ENCODE results near the gene CEACAM19. TPM values are rescaled to one million over a fixed set of nuclear protein-coding genes. Genes with fewer than 3 reads are reported as not detected.

CEACAM19 gene
- total and polyA plus RNA-seq, 2 of the 4 experiments (the other 2 are of a cell fraction), result 0.72 to 9.3 TPM

DNA sequence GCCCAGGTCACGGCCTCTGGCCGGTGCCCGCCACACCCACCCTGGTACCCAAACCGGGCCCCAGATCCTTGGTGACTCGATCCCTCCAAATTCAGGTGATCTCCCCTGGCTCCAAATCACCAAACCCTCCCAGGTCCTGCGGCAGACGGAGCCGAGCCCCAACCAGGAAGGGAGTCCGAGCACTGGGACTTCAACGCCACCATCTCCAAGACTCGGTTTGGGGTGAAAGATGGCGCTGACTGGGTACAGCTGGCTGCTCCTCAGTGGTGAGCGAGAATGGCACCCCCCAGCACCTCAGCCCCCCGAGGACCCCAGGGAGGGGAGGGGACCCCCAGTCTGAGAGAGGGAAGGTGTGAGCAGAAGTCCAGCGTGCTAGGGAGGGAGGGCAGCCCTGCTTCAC lies 29.9 kb downstream of the CEACAM19 start:
- Histone ChIP-seq H3K4ac (ENCODE audit: low read depth, low read length) (no peak overlapping the region), H2BK15ac (ENCODE audit: low read depth, low read length) (no peak overlapping the region), H2AFZ (replicated peaks; ENCODE audit: low read length, poor library complexity) (no peak overlapping the region), H3K18ac (ENCODE audit: low read depth, low read length) (no peak overlapping the region), H3K9me3 (ENCODE audit: control insufficient read depth, insufficient read depth, low read length) (no peaks in the 10 kb centered on the region), H3K9ac (ENCODE audit: low read depth, low read length) (no peak overlapping the region), H3K23ac (ENCODE audit: low read depth, low read length) (no peak overlapping the region), H4K20me1 (ENCODE audit: insufficient read depth, low read length) (no peaks in the 10 kb centered on the region), H3K4me1 (ENCODE audit: control insufficient read depth, insufficient read depth, low read length) (no peaks in the 10 kb centered on the region), H4K91ac (ENCODE audit: insufficient read depth, low read depth, low read length) (no peak overlapping the region), H3K27ac (ENCODE audit: insufficient read depth, low read length) (no peak overlapping the region), H2BK5ac (ENCODE audit: low read depth, low read length, poor library complexity, severe bottlenecking) (no peak overlapping the region), H3K14ac (replicated peaks; ENCODE audit: low read depth, low read length) (no peak overlapping the region), H2BK20ac (ENCODE audit: low read depth, low read length) (no peak overlapping the region), H2BK120ac (ENCODE audit: low read depth, low read length) (no peak overlapping the region), H3K9me1 (ENCODE audit: insufficient read depth, low read length) (no peaks in the 10 kb centered on the region), H3K79me1 (ENCODE audit: low read depth in 1 of 2, low read length in 2 of 2) (no peaks in the 10 kb centered on the region), H3K27me3 (ENCODE audit: control insufficient read depth, insufficient read depth, low read length) (peaks cover 8% of the 10 kb centered on the region), H3K4me2 (ENCODE audit: low read depth, low read length) (no peak overlapping the region), H3K4me3 (ENCODE audit: insufficient read depth, low read depth, low read length) (no peak overlapping the region), H2AK9ac (replicated peaks; ENCODE audit: low read depth, low read length, poor library complexity) (no peak overlapping the region), H3K56ac (ENCODE audit: extremely low read depth, insufficient read depth, low read length) (no peak overlapping the region), H2AK5ac (ENCODE audit: low read depth, low read length) (no peak overlapping the region), H4K5ac (ENCODE audit: low read depth, low read length) (no peak overlapping the region), H4K8ac (ENCODE audit: low read depth in 2 of 2, low read length in 2 of 2) (no peak overlapping the region), H3K36me3 (ENCODE audit: control insufficient read depth, insufficient read depth, low read length) (no peaks in the 10 kb centered on the region)
- DNase-seq (no peak), ATAC-seq (ENCODE audit: low read depth) (no peak)
- no CpG with 5 or more reads among the region's 15 CpGs for WGBS, 2 experiments (ENCODE audit: extremely low coverage in 2 of 2, insufficient read length in 1 of 2)
- TF ChIP-seq, protein P1, sequence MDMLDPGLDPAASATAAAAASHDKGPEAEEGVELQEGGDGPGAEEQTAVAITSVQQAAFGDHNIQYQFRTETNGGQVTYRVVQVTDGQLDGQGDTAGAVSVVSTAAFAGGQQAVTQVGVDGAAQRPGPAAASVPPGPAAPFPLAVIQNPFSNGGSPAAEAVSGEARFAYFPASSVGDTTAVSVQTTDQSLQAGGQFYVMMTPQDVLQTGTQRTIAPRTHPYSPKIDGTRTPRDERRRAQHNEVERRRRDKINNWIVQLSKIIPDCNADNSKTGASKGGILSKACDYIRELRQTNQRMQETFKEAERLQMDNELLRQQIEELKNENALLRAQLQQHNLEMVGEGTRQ (IDR thresholded peaks at IDR 0.05; ENCODE audit: low read depth, low read length), result no peak
- TF ChIP-seq POLR2A (IDR thresholded peaks at IDR 0.05; ENCODE audit: low read depth, low read length) (no peak), RFX5 (IDR thresholded peaks at IDR 0.05; ENCODE audit: low read depth, low read length) (no peak), CEBPB (IDR thresholded peaks at IDR 0.05; ENCODE audit: low read depth, low read length) (no peak), RCOR1 (IDR thresholded peaks at IDR 0.05; ENCODE audit: insufficient replicate concordance, low read length) (no peak), MXI1 (IDR thresholded peaks at IDR 0.05; ENCODE audit: borderline replicate concordance, low read depth, low read length) (no peak), RAD21 (IDR thresholded peaks at IDR 0.05; ENCODE audit: low read length) (no peak), CHD1 (IDR thresholded peaks at IDR 0.05; ENCODE audit: low read depth, low read length) (no peak)
- no TSS peak for BruUV-seq (replicated peaks)
- in situ Hi-C loops (cut with MboI; ENCODE audit: low sequenced_read_pairs) (no loop called here), intact Hi-C loops (cut with micrococcal nuclease) (no loop called here), dilution Hi-C loops (cut with HindIII; ENCODE audit: low sequenced_read_pairs, unreplicated experiment) (no loop called here)
- POLR2A ChIA-PET (ENCODE audit: unreplicated experiment), result no interaction called here
- CTCF ChIA-PET, result no interaction called here

Data from IMR-90 (cell line).